Mammary epithelial cell (primary cell): ENCODE measurements around the gene ABCD3.

ENCODE experiments used
- CTCF ChIP-seq, 2 donors: IDR thresholded peaks in 1 of 2; conservative IDR thresholded peaks in 1 of 2; 2 replicates each; pipeline ENCODE4 v1.5.1; 2011 to 2012; ENCODE audit warnings: inconsistent platforms in 2 of 2, low read length in 2 of 2, mild to moderate bottlenecking in 2 of 2, control low read depth in 1 of 2, low read depth in 1 of 2; ENCODE audit not compliant: insufficient read depth in 1 of 2; ENCODE audit errors: extremely low read depth in 1 of 2
- EZH2 ChIP-seq: IDR thresholded peaks from 2 replicates; pipeline ENCODE4 v1.6.1; 2012; ENCODE audit warnings: low read length, inconsistent platforms, borderline replicate concordance

DNA sequence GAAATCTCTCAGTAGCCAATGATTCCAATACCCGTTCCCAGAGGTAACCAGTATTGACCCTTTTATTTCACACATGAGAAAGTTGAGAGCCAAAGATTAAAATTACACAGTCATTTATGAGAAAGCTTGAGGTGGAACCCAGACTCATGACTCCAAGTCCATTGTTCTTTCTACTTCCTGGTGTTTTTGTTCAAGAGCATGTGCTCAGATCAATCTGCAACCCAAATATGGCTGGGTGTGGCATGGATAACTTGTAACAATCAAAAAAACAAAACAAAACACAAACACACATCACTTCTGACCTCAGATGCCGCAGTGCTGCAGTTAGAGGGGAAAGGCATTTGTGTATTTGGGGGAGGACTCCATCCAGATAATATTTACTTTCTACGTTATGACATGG, 18.7 kb upstream of the ABCD3 start:
- TF ChIP-seq CTCF (conservative IDR thresholded peaks at IDR 0.05 in 1 of 2, IDR thresholded peaks at IDR 0.05 in 1 of 2; ENCODE audit: extremely low read depth in 1 of 2, insufficient read depth in 1 of 2, low read depth in 1 of 2, low read length in 2 of 2) (no peak), EZH2 (no peak)
